ENCODE results near the gene PTPA. TPM values are rescaled to one million over a fixed set of nuclear protein-coding genes. Genes with fewer than 3 reads are reported as not detected.
"Not testable (repeated sequence)": the region's sequence is repeated elsewhere in the genome, so short reads cannot be mapped to it uniquely, and the experiment has no call there.

PTPA gene
- total RNA-seq, 1 donor from 2014 or later, result 220 TPM

DNA sequence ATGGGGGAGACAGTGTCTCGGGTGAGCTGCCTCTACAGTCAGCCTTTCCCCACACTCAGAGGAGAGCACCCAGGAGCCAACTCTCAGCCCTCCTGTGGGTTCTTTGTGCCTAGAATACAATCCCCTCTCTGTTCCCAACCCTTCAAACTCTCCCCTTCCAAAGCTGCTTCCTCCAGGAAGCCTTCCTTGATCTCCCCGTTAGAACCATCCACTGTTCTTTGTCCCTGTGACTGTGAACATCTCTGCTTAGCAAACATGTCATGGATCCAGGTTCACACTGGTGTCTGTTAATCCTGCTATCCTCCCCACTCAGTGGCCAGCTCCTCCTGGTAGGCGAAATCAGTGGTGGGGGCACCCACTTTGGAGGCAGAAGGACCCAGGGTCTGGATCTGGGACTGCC lies 83.0 kb downstream of the PTPA start:
- H3K4me3 ChIP-seq (ENCODE audit: low read depth, low read length), result no peak overlapping the region
- no peak for DNase-seq (ENCODE audit: low read depth)
- TF ChIP-seq CTCF (conservative IDR thresholded peaks at IDR 0.05; ENCODE audit: low read depth, low read length), result no peak

DNA sequence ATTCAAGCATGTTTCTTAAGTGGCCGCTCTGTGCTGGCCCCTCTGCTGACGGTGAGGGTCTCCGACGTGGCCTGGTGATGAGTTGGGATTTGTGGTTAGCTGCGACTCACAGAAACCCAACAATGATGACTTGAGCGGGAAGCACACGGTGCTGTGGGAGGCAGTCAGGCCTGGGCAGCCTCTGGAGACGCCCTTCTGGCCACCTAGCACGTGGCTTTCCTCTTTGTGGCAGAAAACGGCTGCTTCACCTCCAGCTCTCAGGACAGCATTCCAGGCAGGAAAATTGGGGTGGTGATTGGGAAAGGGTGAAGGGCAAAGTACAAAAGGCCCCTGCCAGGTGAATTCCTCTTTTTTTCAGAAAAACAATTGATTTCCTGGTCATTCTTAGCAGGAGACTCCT lies 84.4 kb downstream of the PTPA start:
- no peak for TF ChIP-seq CTCF (conservative IDR thresholded peaks at IDR 0.05; ENCODE audit: low read depth, low read length)
- no peak for DNase-seq (ENCODE audit: low read depth)
- no peak overlapping the region for H3K4me3 ChIP-seq (ENCODE audit: low read depth, low read length)

- not testable (repeated sequence) for DNase-seq (ENCODE audit: low read depth); H3K4me3 ChIP-seq (ENCODE audit: low read depth, low read length)
Observed at GRCh38 chr9:129197045-129197444, 85.8 kb downstream of the PTPA start.

GRCh38 chr9:129197978-129198318 lies 86.7 kb downstream of the PTPA start:
- no peak overlapping the region for H3K4me3 ChIP-seq (ENCODE audit: low read depth, low read length)
- no peak for TF ChIP-seq CTCF (conservative IDR thresholded peaks at IDR 0.05; ENCODE audit: low read depth, low read length)
- DNase-seq (ENCODE audit: low read depth), result no peak

Other genes starting within 250 kb of the PTPA start
- 18.9 and 21.0 TPM in 2 replicates for gene KYAT1, start 229.5 kb upstream of the PTPA start, total RNA-seq
- 98.2 and 104 TPM in 2 replicates for gene LRRC8A, start 229.3 kb upstream of the PTPA start, total RNA-seq
- 21.2 and 22.5 TPM in 2 replicates for gene PHYHD1, start 190.4 kb upstream of the PTPA start, total RNA-seq
- gene DOLK, start 163.8 kb upstream of the PTPA start, total RNA-seq, result 12.7 and 26.1 TPM in 2 replicates
- gene NUP188, start 163.7 kb upstream of the PTPA start, total RNA-seq, result 37.6 and 67.3 TPM in 2 replicates
- 90.1 and 97.5 TPM in 2 replicates for gene SH3GLB2, start 83.1 kb upstream of the PTPA start, total RNA-seq
- 18.0 and 25.4 TPM in 2 replicates for gene MIGA2, start 74.8 kb upstream of the PTPA start, total RNA-seq
- gene DOLPP1, start 30.3 kb upstream of the PTPA start, total RNA-seq, result 12.7 and 23.1 TPM in 2 replicates
- 27.5 TPM in 2 replicates for gene CRAT, start 622 bp upstream of the PTPA start, total RNA-seq
- 43.2 and 50.8 TPM in 2 replicates for gene IER5L, start 66.8 kb downstream of the PTPA start, total RNA-seq